Heart left ventricle (tissue), 16 donors: ENCODE measurements around the gene OLFM1. TPM values are rescaled to one million over a fixed set of nuclear protein-coding genes. Genes with fewer than 3 reads are reported as not detected.

Source experiments
- ATAC-seq, 4 donors: fragments of 200-7000 bp; cut with Tn5 transposase; one replicate each; pipeline ENCODE4 v1.9.1; 2020 to 2022; ENCODE audit warnings: moderate library complexity in 4 of 4, mild to moderate bottlenecking in 3 of 4, moderate number of reproducible peaks in 1 of 4
- DNase-seq, 5 donors: peaks; one replicate each; pipeline ENCODE4 v3.0.0-alpha.2; 2020
- H3K27ac ChIP-seq, 12 donors: fragments of 200-600 bp; sonication (generic) in 4 of 12; one replicate each; pipeline versions ENCODE4 v1.5.0 to v1.8.0; 2016 to 2022; ENCODE audit warnings: mild to moderate bottlenecking in 2 of 12
- H3K27me3 ChIP-seq, 9 donors: fragments of 200-600 bp; sonication (generic) in 2 of 9; one replicate each; pipeline versions ENCODE4 v1.5.1 to v1.8.0; 2016 to 2022; ENCODE audit warnings: mild to moderate bottlenecking in 3 of 9
- H3K36me3 ChIP-seq, 9 donors: fragments of 200-600 bp; sonication (generic) in 2 of 9; one replicate each; pipeline versions ENCODE4 v1.5.0 to v1.8.0; 2018 to 2022; ENCODE audit warnings: mild to moderate bottlenecking in 2 of 9
- H3K4me1 ChIP-seq, 12 donors: fragments of 200-600 bp; sonication (generic) in 4 of 12; one replicate each; pipeline versions ENCODE4 v1.5.0 to v1.8.0; 2016 to 2022; ENCODE audit warnings: mild to moderate bottlenecking in 3 of 12
- H3K4me3 ChIP-seq, 12 donors: fragments of 200-600 bp; sonication (generic) in 4 of 12; one replicate each; pipeline versions ENCODE4 v1.5.0 to v1.8.0; 2017 to 2022; ENCODE audit warnings: mild to moderate bottlenecking in 9 of 12, moderate library complexity in 4 of 12
- H3K9me3 ChIP-seq, 12 donors: fragments of 200-600 bp; sonication (generic) in 4 of 12; one replicate each; pipeline versions ENCODE4 v1.5.0 to v1.8.0; 2016 to 2022; ENCODE audit warnings: mild to moderate bottlenecking in 1 of 12
- POLR2A ChIP-seq, 2 donors: fragments of 450-650 bp; IDR thresholded peaks; one replicate each; pipeline ENCODE4 v1.6.1; 2017; ENCODE audit warnings: antibody characterized with exemption in 2 of 2, mild to moderate bottlenecking in 2 of 2, moderate library complexity in 2 of 2
- WGBS, 4 donors: extraction: QIAGEN DNeasy Blood & Tissue Kit in 2 of 4; methylation state at CpG; one replicate each; pipeline versions ENCODE4 v1.1.5 to v1.1.7; 2013 to 2018; 5-methylcytosine and 5-hydroxymethylcytosine counted together
- intact Hi-C, 10 donors: fragments of 100-400 bp; cut with DNase I; formaldehyde crosslinking; loops; one replicate each; pipeline versions ENCODE4 v1.11.1 to v1.14.2; 2022
- polyA plus RNA-seq, 2 donors: library from polyadenylated mRNA; stranded (reverse); fragments of 200-250 nt; gene quantifications; one replicate each; pipeline ENCODE4 v1.2.3, GENCODE V29; 2013
- total RNA-seq, 9 donors: library from RNA; depleted of rRNA in 2 of 9; stranded (reverse); fragments of >200 nt in 2 of 9; fragmentation: NEBNext Ultra II Directional in 3 of 9; extraction: Animal tissue kit (Norgen Biotek cat#: 25700) in 3 of 9; gene quantifications; one replicate each; pipeline versions ENCODE4 v1.1.0 to v1.2.4, GENCODE V29; 2016 to 2023
- TF ChIP-seq, protein P1 (sequence below), 12 donors: fragments of 200-600 bp; sonication (generic) in 4 of 12; IDR thresholded peaks; one replicate each; pipeline versions ENCODE4 v1.5.0 to v1.8.0; 2018 to 2022; ENCODE audit warnings: antibody characterized with exemption in 12 of 12, mild to moderate bottlenecking in 5 of 12
- donor health status: ischemic (EF 13 %, LVEDD 7.1; RV severe dilation, severe dysfunction).
- donor health status: healthy with polysubstance abuse.
- donor health status: DM: no; HTN: yes; CAD: no.
- donor health status: DM: no; HTN: no; CAD: no.
- donor health status: ischemic (EF 25% LVEDD 6.9; RV normal size, moderate dysfunction).
- donor health status: ischemic (EF 25% LVEDD 5.7; RV mildly dilated, moderate dysfunction).
- donor health status: healthy.
- donor health status: DM: yes; HTN: yes; CAD: no.
- donor health status: ischemic (EF 35%, LVEDD 5.7; RV mildly dilated, moderate dysfunction).
- donor health status: nonischemic (EF 11% LVEDD 7.7; RV severe dilation, severe dysfunction).
- donor health status: DM: yes; HTN: yes; CAD: no.
- donor health status: PGD.
- donor health status: ischemic (EF 29% LVEDD 5.4; RV normal size, mild dysfunction).
- donor health status: nonischemic (EF 23%, LVEDD 6.1; RV moderate dilation, normal function).

Gene OLFM1
- total and polyA plus RNA-seq, 11 donors, result 3.5 to 11.8 (median 8.1) TPM

DNA sequence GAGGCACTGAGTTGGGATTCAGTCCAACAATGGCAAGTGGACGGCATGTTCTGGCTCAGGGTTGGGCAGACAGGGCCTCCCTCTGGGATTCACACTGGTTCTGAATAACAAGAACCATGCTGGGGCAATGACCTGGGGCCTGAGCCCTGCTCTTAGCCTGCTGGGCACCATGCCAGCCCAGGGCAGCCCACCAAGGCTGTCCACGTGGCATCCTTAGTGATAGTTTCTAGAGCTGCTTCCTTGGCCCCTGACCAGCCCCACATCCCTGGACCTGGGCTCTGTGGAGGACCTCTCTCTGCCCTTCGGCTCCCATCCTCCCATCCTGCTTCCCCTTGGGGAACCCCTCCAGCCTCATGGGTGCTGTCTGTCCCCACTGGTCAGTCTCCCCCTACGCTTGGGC, 22.3 kb upstream of the OLFM1 start:
- Histone ChIP-seq H3K27me3 (peaks cover 0 to 54% (median 13%) of the 10 kb centered on the region in 9 donors), H3K36me3 (no peaks in the 10 kb centered on the region), H3K4me3 (no peak overlapping the region), H3K9me3 (peaks cover 0 to 11% (median 0%) of the 10 kb centered on the region in 12 donors), H3K27ac (no peak overlapping the region), H3K4me1 (no peaks in the 10 kb centered on the region)
- intact Hi-C loops, result no loop called here
- peak in 2 of 5 donors; percentile 4 to 10 for DNase-seq
- whole genome bisulfite sequencing, 4 donors, result 72 to 83% (median 74%) methylated on average over 4 of the region's 4 CpGs
- no peak for TF ChIP-seq POLR2A (IDR thresholded peaks at IDR 0.05)
- TF ChIP-seq, protein P1, sequence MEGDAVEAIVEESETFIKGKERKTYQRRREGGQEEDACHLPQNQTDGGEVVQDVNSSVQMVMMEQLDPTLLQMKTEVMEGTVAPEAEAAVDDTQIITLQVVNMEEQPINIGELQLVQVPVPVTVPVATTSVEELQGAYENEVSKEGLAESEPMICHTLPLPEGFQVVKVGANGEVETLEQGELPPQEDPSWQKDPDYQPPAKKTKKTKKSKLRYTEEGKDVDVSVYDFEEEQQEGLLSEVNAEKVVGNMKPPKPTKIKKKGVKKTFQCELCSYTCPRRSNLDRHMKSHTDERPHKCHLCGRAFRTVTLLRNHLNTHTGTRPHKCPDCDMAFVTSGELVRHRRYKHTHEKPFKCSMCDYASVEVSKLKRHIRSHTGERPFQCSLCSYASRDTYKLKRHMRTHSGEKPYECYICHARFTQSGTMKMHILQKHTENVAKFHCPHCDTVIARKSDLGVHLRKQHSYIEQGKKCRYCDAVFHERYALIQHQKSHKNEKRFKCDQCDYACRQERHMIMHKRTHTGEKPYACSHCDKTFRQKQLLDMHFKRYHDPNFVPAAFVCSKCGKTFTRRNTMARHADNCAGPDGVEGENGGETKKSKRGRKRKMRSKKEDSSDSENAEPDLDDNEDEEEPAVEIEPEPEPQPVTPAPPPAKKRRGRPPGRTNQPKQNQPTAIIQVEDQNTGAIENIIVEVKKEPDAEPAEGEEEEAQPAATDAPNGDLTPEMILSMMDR (IDR thresholded peaks at IDR 0.05), result no peak
- no peak for ATAC-seq

- no peaks in the 10 kb centered on the region for H3K36me3 ChIP-seq
- 67 to 81% (median 74%) methylated on average over 4 of the region's 4 CpGs for WGBS, 4 donors
- intact Hi-C loops, result no loop called here
- no peak overlapping the region for H3K4me3 ChIP-seq
- ATAC-seq (no peak), DNase-seq (peak in 1 of 5 donors; percentile 3)
- peaks cover 0 to 11% (median 0%) of the 10 kb centered on the region in 12 donors for H3K9me3 ChIP-seq
- TF ChIP-seq, protein P1 (IDR thresholded peaks at IDR 0.05), result no peak
- no peak for TF ChIP-seq POLR2A (IDR thresholded peaks at IDR 0.05)
- no peaks in the 10 kb centered on the region for H3K4me1 ChIP-seq
- no peak overlapping the region for H3K27ac ChIP-seq
- peaks cover 0 to 59% (median 13%) of the 10 kb centered on the region in 9 donors for H3K27me3 ChIP-seq
Measured at GRCh38 chr9:135065804-135066203, 21.7 kb upstream of the OLFM1 start.

DNA sequence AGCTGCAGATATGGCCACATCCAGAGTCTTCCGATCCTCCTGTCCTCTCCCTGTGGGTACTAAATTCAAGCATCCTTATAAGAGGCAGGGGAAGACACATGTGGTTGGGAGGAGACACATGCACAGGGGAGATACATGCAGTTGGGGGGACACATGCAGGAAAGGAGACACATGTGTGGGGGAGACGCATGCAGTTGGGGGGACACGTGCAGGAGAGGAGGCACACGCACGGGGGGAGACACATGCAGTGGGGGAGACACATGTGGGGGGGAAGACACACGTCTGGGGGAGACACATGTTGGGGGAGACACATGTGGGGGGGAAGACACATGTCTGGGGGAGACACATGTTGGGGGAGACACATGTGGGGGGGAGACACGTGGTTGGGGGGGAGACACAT, 21.2 kb upstream of the OLFM1 start:
- TF ChIP-seq, protein P1 (IDR thresholded peaks at IDR 0.05), result no peak
- TF ChIP-seq POLR2A (IDR thresholded peaks at IDR 0.05), result no peak
- intact Hi-C loops, result no loop called here
- no peak for ATAC-seq
- Histone ChIP-seq H3K36me3 (no peaks in the 10 kb centered on the region), H3K4me1 (no peaks in the 10 kb centered on the region), H3K27ac (no peak overlapping the region), H3K27me3 (peaks cover 0 to 59% (median 13%) of the 10 kb centered on the region in 9 donors), H3K4me3 (no peak overlapping the region), H3K9me3 (peaks cover 0 to 11% (median 0%) of the 10 kb centered on the region in 12 donors)
- 74 to 82% (median 79%) methylated on average over 7 of the region's 7 CpGs for WGBS, 4 donors
- peak in 1 of 5 donors; percentile 4 for DNase-seq

- Histone ChIP-seq H3K27me3 (peaks cover 0 to 59% (median 15%) of the 10 kb centered on the region in 9 donors), H3K4me3 (no peak overlapping the region), H3K9me3 (peaks cover 0 to 11% (median 0%) of the 10 kb centered on the region in 12 donors), H3K4me1 (no peaks in the 10 kb centered on the region), H3K36me3 (no peaks in the 10 kb centered on the region), H3K27ac (no peak overlapping the region)
- intact Hi-C loops, result no loop called here
- TF ChIP-seq, protein P1 (IDR thresholded peaks at IDR 0.05), result no peak
- TF ChIP-seq POLR2A (IDR thresholded peaks at IDR 0.05), result no peak
- DNase-seq, result peak in 1 of 5 donors; percentile 14
- 85 to 90% (median 86%) methylated on average over 19 to 20 of the region's 20 CpGs for WGBS, 4 donors
- no peak for ATAC-seq
Measured at GRCh38 chr9:135067096-135067710, 20.3 kb upstream of the OLFM1 start.
